ENCODE results near the gene CPNE4.

CPNE4 gene

GRCh38 chr3:131655070-131655690, 379.6 kb downstream of the CPNE4 start:
- no peaks in the 10 kb centered on the region for H3K79me2 ChIP-seq (ENCODE audit: insufficient read depth, low read length)
- no peak for TF ChIP-seq EZH2phosphoT487 (IDR thresholded peaks at IDR 0.05; ENCODE audit: borderline replicate concordance)
- TF ChIP-seq CTCF (conservative IDR thresholded peaks at IDR 0.05; ENCODE audit: low read length) = no peak
- no peak overlapping the region for H3K4me3 ChIP-seq (ENCODE audit: low read length, poor library complexity, severe bottlenecking)
- H3K36me3 ChIP-seq (ENCODE audit: insufficient read depth, low read length) = no peaks in the 10 kb centered on the region
- H3K4me1 ChIP-seq (ENCODE audit: insufficient read depth, low read length, poor library complexity, severe bottlenecking) = no peaks in the 10 kb centered on the region
- H2AFZ ChIP-seq (ENCODE audit: low read length) = no peak overlapping the region
- H3K9me2 ChIP-seq (replicated peaks; ENCODE audit: low read depth, low read length) = no peaks in the 10 kb centered on the region
- no peaks in the 10 kb centered on the region for H3K9me3 ChIP-seq (ENCODE audit: insufficient read depth, low read depth, low read length)
- H4K20me1 ChIP-seq (ENCODE audit: insufficient read depth, low read length, poor library complexity, severe bottlenecking) = no peaks in the 10 kb centered on the region
- no peak overlapping the region for H3K9ac ChIP-seq (ENCODE audit: low read depth, low read length, poor library complexity, severe bottlenecking)
- no peaks in the 10 kb centered on the region for H3F3A ChIP-seq (ENCODE audit: low read depth)
- H3K4me2 ChIP-seq (ENCODE audit: low read depth, low read length, poor library complexity, severe bottlenecking) = no peak overlapping the region
- no peaks in the 10 kb centered on the region for H3K27me3 ChIP-seq (ENCODE audit: insufficient read depth, low read length, poor library complexity, severe bottlenecking)

- Histone ChIP-seq H3K36me3 (ENCODE audit: insufficient read depth, low read length) (no peaks in the 10 kb centered on the region), H3K9me3 (ENCODE audit: insufficient read depth, low read depth, low read length) (no peaks in the 10 kb centered on the region), H3F3A (ENCODE audit: low read depth) (no peaks in the 10 kb centered on the region), H2AFZ (ENCODE audit: low read length) (no peak overlapping the region), H3K27me3 (ENCODE audit: insufficient read depth, low read length, poor library complexity, severe bottlenecking) (no peaks in the 10 kb centered on the region), H3K9me2 (replicated peaks; ENCODE audit: low read depth, low read length) (no peaks in the 10 kb centered on the region), H3K79me2 (ENCODE audit: insufficient read depth, low read length) (no peaks in the 10 kb centered on the region), H4K20me1 (ENCODE audit: insufficient read depth, low read length, poor library complexity, severe bottlenecking) (no peaks in the 10 kb centered on the region), H3K9ac (ENCODE audit: low read depth, low read length, poor library complexity, severe bottlenecking) (no peak overlapping the region), H3K4me3 (ENCODE audit: low read length, poor library complexity, severe bottlenecking) (no peak overlapping the region), H3K4me2 (ENCODE audit: low read depth, low read length, poor library complexity, severe bottlenecking) (no peak overlapping the region), H3K4me1 (ENCODE audit: insufficient read depth, low read length, poor library complexity, severe bottlenecking) (no peaks in the 10 kb centered on the region)
- TF ChIP-seq CTCF (conservative IDR thresholded peaks at IDR 0.05; ENCODE audit: low read length) (no peak), EZH2phosphoT487 (IDR thresholded peaks at IDR 0.05; ENCODE audit: borderline replicate concordance) (no peak)
Observed at GRCh38 chr3:131645638-131646037, 389.2 kb downstream of the CPNE4 start.

GRCh38 chr3:131636266-131636775, 398.5 kb downstream of the CPNE4 start:
- Histone ChIP-seq H3K4me3 (ENCODE audit: low read length, poor library complexity, severe bottlenecking) (no peak overlapping the region), H3K4me1 (ENCODE audit: insufficient read depth, low read length, poor library complexity, severe bottlenecking) (no peaks in the 10 kb centered on the region), H4K20me1 (ENCODE audit: insufficient read depth, low read length, poor library complexity, severe bottlenecking) (no peaks in the 10 kb centered on the region), H3K9me3 (ENCODE audit: insufficient read depth, low read depth, low read length) (no peaks in the 10 kb centered on the region), H3F3A (ENCODE audit: low read depth) (no peaks in the 10 kb centered on the region), H3K27me3 (ENCODE audit: insufficient read depth, low read length, poor library complexity, severe bottlenecking) (no peaks in the 10 kb centered on the region), H3K9me2 (replicated peaks; ENCODE audit: low read depth, low read length) (no peaks in the 10 kb centered on the region), H3K9ac (ENCODE audit: low read depth, low read length, poor library complexity, severe bottlenecking) (no peak overlapping the region), H3K4me2 (ENCODE audit: low read depth, low read length, poor library complexity, severe bottlenecking) (no peak overlapping the region), H3K36me3 (ENCODE audit: insufficient read depth, low read length) (no peaks in the 10 kb centered on the region), H3K79me2 (ENCODE audit: insufficient read depth, low read length) (no peaks in the 10 kb centered on the region), H2AFZ (ENCODE audit: low read length) (no peak overlapping the region)
- TF ChIP-seq EZH2phosphoT487 (IDR thresholded peaks at IDR 0.05; ENCODE audit: borderline replicate concordance) (no peak), CTCF (conservative IDR thresholded peaks at IDR 0.05; ENCODE audit: low read length) (no peak)
